GM23248 (cell line): ENCODE measurements around the gene ARID5B.

Experiments
- EZH2 ChIP-seq: fragments of 200-600 bp; sonication (generic); IDR thresholded peaks from 2 replicates; pipeline ENCODE4 v1.6.1; 2018; ENCODE audit warnings: antibody characterized with exemption, mild to moderate bottlenecking; ENCODE audit not compliant: insufficient read depth, poor library complexity, severe bottlenecking
- EZH2phosphoT487 ChIP-seq: fragments of 200-600 bp; sonication (generic); IDR thresholded peaks from 2 replicates; pipeline ENCODE4 v1.6.1; 2018; ENCODE audit warnings: antibody characterized with exemption, moderate library complexity, mild to moderate bottlenecking, low read depth; ENCODE audit not compliant: insufficient read depth

GRCh38 chr10:62076891-62077290 lies 175.4 kb downstream of the ARID5B start:
- TF ChIP-seq EZH2 (no peak), EZH2phosphoT487 (no peak)
